ENCODE data around the gene GJB1. TPM values are rescaled to one million over a fixed set of nuclear protein-coding genes. Genes with fewer than 3 reads are reported as not detected.
"Not testable (repeated sequence)": the region's sequence is repeated elsewhere in the genome, so short reads cannot be mapped to it uniquely, and the experiment has no call there.

Gene GJB1
- total RNA-seq = 1.7 TPM
- long read RNA-seq, partial matches to known transcripts = 0 of 1 reads
- long read RNA-seq, other reads (novel, unspliced or antisense) = 0 of 1 reads

DNA sequence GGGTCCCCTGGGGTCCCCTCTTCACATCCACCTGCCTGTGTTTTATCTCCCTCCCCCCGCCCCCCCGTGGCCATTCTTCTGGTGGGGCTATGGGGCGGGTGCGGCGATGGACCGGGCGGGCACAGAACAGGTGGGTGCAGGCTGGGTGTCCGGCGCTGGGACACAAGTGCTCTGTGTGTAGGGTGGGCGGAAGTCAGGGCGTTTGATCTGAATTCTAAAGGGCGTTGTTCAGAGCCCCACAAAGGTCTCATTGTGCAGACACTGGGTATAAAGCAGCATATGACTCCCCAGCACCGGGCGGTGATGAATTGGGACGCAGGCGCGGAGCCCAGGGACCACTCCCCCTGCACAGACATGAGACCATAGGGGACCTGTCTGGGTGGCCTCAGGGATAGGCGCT, at the start of gene GJB1:
Gene GJB1 (plus strand): TSS at position 296 of the 400 bp plus-strand sequence. CDS start 484 bp downstream, outside the sequence.
- H3K4me3 ChIP-seq = no peak within 1 kb of the TSS
- H3K9me3 ChIP-seq = no peaks in the 10 kb centered on the region
- DNase-seq = no peak
- H3K27me3 ChIP-seq (ENCODE audit: low read depth) = no peaks in the 10 kb centered on the region
- no peaks in the 10 kb centered on the region for H3K4me1 ChIP-seq
- H3K27ac ChIP-seq = no peak within 1 kb of the TSS
- H3K36me3 ChIP-seq = no peaks in the 10 kb centered on the region
- ATAC-seq = no peak
- TF ChIP-seq, protein P1, sequence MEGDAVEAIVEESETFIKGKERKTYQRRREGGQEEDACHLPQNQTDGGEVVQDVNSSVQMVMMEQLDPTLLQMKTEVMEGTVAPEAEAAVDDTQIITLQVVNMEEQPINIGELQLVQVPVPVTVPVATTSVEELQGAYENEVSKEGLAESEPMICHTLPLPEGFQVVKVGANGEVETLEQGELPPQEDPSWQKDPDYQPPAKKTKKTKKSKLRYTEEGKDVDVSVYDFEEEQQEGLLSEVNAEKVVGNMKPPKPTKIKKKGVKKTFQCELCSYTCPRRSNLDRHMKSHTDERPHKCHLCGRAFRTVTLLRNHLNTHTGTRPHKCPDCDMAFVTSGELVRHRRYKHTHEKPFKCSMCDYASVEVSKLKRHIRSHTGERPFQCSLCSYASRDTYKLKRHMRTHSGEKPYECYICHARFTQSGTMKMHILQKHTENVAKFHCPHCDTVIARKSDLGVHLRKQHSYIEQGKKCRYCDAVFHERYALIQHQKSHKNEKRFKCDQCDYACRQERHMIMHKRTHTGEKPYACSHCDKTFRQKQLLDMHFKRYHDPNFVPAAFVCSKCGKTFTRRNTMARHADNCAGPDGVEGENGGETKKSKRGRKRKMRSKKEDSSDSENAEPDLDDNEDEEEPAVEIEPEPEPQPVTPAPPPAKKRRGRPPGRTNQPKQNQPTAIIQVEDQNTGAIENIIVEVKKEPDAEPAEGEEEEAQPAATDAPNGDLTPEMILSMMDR (IDR thresholded peaks at IDR 0.05) = no peak
- intact Hi-C loops (cut with DNase I) = no loop called here

DNA sequence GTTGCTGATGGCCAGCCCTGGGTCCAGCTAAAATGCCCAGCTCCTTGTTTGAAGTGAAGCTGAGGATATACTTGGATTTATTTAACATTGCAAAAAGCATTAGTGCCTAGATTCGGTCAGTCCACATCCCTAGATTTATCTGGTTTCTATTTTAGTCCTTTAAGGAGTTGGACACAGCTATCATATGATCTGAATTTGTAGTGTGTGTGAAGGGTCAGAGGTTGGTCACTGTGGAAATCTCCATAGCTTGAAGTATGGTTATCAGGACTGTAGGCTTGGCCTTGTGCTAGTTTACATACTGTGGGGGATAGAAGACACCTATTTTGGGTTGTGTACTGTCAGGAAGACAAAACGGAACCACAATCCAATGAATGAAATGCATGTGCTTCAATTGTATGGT, 49.6 kb upstream of the GJB1 start:
- DNase-seq = no peak
- Histone ChIP-seq H3K27ac (no peak overlapping the region), H3K9me3 (no peaks in the 10 kb centered on the region), H3K4me3 (no peak overlapping the region), H3K27me3 (ENCODE audit: low read depth) (no peaks in the 10 kb centered on the region), H3K36me3 (no peaks in the 10 kb centered on the region), H3K4me1 (no peaks in the 10 kb centered on the region)
- intact Hi-C loops (cut with DNase I) = no loop called here
- TF ChIP-seq, protein P1 (IDR thresholded peaks at IDR 0.05) = no peak
- ATAC-seq = no peak

DNA sequence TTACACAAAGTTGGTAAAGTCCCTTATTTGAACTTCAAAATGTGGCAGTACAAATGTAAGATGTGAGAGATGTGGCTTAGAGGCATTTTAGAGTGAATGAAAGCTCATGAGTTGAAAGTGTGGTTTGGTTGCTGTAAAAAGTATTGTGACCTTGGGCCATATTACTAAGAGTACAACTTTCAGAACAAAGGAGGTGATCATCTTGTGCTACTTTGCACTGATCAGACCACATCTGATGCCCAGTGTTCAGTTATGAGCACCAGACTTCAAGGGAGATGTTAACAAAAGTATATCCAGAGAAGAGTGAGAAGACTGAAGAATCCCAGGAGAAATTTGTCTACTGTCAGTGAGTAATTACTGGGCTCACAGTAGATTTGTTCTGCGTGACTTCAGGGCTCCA, 48.2 kb upstream of the GJB1 start:
- H3K27ac ChIP-seq = no peak overlapping the region
- no peak for DNase-seq
- H3K27me3 ChIP-seq (ENCODE audit: low read depth) = no peaks in the 10 kb centered on the region
- no peaks in the 10 kb centered on the region for H3K36me3 ChIP-seq
- intact Hi-C loops (cut with DNase I) = no loop called here
- no peaks in the 10 kb centered on the region for H3K4me1 ChIP-seq
- ATAC-seq = no peak
- H3K4me3 ChIP-seq = no peak overlapping the region
- H3K9me3 ChIP-seq = no peaks in the 10 kb centered on the region
- TF ChIP-seq, protein P1 (IDR thresholded peaks at IDR 0.05) = no peak

DNA sequence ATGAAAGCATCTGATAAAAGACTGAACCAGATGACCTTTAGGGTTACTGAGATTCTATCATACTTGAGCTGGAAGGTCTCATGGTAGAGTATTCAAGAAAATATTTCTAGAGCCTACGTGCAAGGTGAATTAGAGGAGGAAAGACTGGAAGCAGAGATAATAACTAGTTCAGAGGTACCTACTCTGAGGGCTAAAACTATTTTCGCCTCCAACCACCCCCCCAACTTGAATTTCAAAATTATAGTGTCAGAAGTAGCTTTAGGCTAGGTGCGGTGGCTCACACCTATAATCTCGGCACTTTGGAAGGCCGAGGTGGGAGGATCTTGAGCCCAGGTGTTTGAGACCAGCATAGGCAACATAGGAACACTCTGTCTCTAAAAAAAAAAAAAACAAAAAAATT, 47.5 kb upstream of the GJB1 start:
- TF ChIP-seq, protein P1 (IDR thresholded peaks at IDR 0.05) = no peak
- Histone ChIP-seq H3K27ac (no peak overlapping the region), H3K4me3 (no peak overlapping the region), H3K36me3 (no peaks in the 10 kb centered on the region), H3K4me1 (no peaks in the 10 kb centered on the region), H3K27me3 (ENCODE audit: low read depth) (no peaks in the 10 kb centered on the region), H3K9me3 (no peaks in the 10 kb centered on the region)
- ATAC-seq = no peak
- no peak for DNase-seq
- intact Hi-C loops (cut with DNase I) = no loop called here

GRCh38 chrX:71177327-71177726, 45.7 kb upstream of the GJB1 start:
- ATAC-seq = no peak
- TF ChIP-seq, protein P1 (IDR thresholded peaks at IDR 0.05) = no peak
- intact Hi-C loops (cut with DNase I) = no loop called here
- Histone ChIP-seq H3K9me3 (no peaks in the 10 kb centered on the region), H3K36me3 (no peaks in the 10 kb centered on the region), H3K27ac (no peak overlapping the region), H3K27me3 (ENCODE audit: low read depth) (no peaks in the 10 kb centered on the region), H3K4me1 (no peaks in the 10 kb centered on the region), H3K4me3 (no peak overlapping the region)
- no peak for DNase-seq

- H3K9me3 ChIP-seq = no peaks in the 10 kb centered on the region
- no peaks in the 10 kb centered on the region for H3K27me3 ChIP-seq (ENCODE audit: low read depth)
- H3K27ac ChIP-seq = no peak overlapping the region
- peak; percentile 56 to 66 for ATAC-seq
- TF ChIP-seq, protein P1 (IDR thresholded peaks at IDR 0.05) = peak; percentile 64
- H3K36me3 ChIP-seq = no peaks in the 10 kb centered on the region
- intact Hi-C loops (cut with DNase I) = no loop called here
- H3K4me1 ChIP-seq = peaks cover 6% of the 10 kb centered on the region
- peak; percentile 47 for DNase-seq
- H3K4me3 ChIP-seq = no peak overlapping the region
Measured at GRCh38 chrX:71178908-71179307, 44.1 kb upstream of the GJB1 start.

DNA sequence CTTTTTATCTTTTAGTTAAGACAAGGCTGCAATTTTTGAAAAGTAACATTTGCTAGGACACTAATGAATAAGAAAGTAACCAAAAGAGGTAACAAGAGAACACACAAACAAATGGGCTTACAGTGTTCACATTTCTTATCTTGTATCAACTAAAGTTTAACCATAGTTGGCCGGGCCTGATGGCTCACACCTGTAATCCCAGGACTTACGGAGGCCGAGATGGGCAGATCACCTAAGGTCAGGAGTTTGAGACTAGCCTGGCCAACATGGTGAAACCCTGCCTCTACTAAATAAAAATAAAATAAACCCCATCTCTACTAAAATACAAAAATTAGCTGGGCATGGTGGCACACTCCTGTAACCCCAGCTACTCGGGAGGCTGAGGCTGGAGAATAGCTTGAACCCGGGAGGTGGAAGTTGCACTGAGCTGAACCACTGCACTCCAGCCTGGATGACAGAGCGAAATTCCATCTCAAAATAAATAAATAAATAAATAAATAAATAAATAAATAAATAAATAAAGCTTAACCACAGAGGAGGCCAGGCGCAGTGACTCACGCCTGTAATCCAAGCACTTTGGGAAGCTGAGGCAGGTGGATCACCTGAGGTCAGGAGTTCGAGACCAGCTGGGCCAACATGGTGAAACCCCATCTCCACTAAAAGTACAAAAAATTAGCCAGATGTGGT, 42.3 kb upstream of the GJB1 start:
- H3K27me3 ChIP-seq (ENCODE audit: low read depth); ATAC-seq; H3K36me3 ChIP-seq; H3K4me3 ChIP-seq; DNase-seq; intact Hi-C loops (cut with DNase I); H3K9me3 ChIP-seq; H3K4me1 ChIP-seq; H3K27ac ChIP-seq: not testable (repeated sequence)
